Spleen (tissue), 11 donors: ENCODE results near the gene RYR2. TPM values are rescaled to one million over a fixed set of nuclear protein-coding genes. Genes with fewer than 3 reads are reported as not detected.

Source experiments
- DNase-seq: peaks from one replicate; pipeline ENCODE4 v3.0.0-alpha.2; 2020
- H3K27ac ChIP-seq, 8 donors: fragments of 200-600 bp; sonication (generic) in 7 of 8; 1 replicate in 4 of 8; 2 replicates in 4 of 8; pipeline versions ENCODE4 v1.5.0 to v1.8.0; 2016 to 2021; ENCODE audit warnings: inconsistent platforms in 4 of 8, mild to moderate bottlenecking in 4 of 8, moderate library complexity in 1 of 8
- H3K27me3 ChIP-seq, 7 donors: fragments of 200-600 bp; sonication (generic) in 6 of 7; replicated peaks in 1 of 7; 1 replicate in 4 of 7; 2 replicates in 3 of 7; pipeline versions ENCODE4 v1.5.0 to v1.8.0; 2016 to 2021; ENCODE audit warnings: inconsistent platforms in 3 of 7, mild to moderate bottlenecking in 1 of 7
- H3K36me3 ChIP-seq, 6 donors: fragments of 200-600 bp; sonication (generic) in 5 of 6; 1 replicate in 4 of 6; 2 replicates in 2 of 6; pipeline versions ENCODE4 v1.5.0 to v1.8.0; 2016 to 2021; ENCODE audit warnings: inconsistent platforms in 2 of 6
- H3K4me1 ChIP-seq, 6 donors: fragments of 200-600 bp; sonication (generic) in 5 of 6; 1 replicate in 3 of 6; 2 replicates in 3 of 6; pipeline versions ENCODE4 v1.5.0 to v1.8.0; 2016 to 2021; ENCODE audit warnings: inconsistent platforms in 3 of 6
- H3K4me3 ChIP-seq, 8 donors: fragments of 200-600 bp; sonication (generic) in 7 of 8; 1 replicate in 4 of 8; 2 replicates in 4 of 8; pipeline versions ENCODE4 v1.5.0 to v1.8.0; 2016 to 2021; ENCODE audit warnings: inconsistent platforms in 4 of 8, mild to moderate bottlenecking in 4 of 8, moderate library complexity in 2 of 8
- H3K9me3 ChIP-seq, 8 donors: fragments of 200-600 bp; sonication (generic) in 7 of 8; 1 replicate in 4 of 8; 2 replicates in 4 of 8; pipeline versions ENCODE4 v1.5.0 to v1.8.0; 2016 to 2021; ENCODE audit warnings: inconsistent platforms in 4 of 8
- CTCF ChIP-seq, 11 experiments: fragments of 200-600 bp in 7 of 11; fragments of 450-650 bp in 4 of 11; sonication (generic) in 4 of 11; IDR thresholded peaks in 8 of 11; conservative IDR thresholded peaks in 3 of 11; 1 replicate in 7 of 11; 2 replicates in 4 of 11; pipeline versions ENCODE4 v1.4.0 to v1.8.0; 2016 to 2021; ENCODE audit warnings: antibody characterized with exemption in 11 of 11, inconsistent platforms in 4 of 11, mild to moderate bottlenecking in 1 of 11
- POLR2A ChIP-seq, 3 donors: fragments of 450-650 bp; IDR thresholded peaks; one replicate each; pipeline ENCODE4 v1.5.1; 2017; ENCODE audit warnings: antibody characterized with exemption in 3 of 3, mild to moderate bottlenecking in 1 of 3
- POLR2AphosphoS5 ChIP-seq, 3 donors: sonication (generic); formaldehyde crosslinking; IDR thresholded peaks; one replicate each; pipeline ENCODE4 v1.5.1; 2017; ENCODE audit warnings: antibody characterized with exemption in 3 of 3
- WGBS, 5 donors: extraction: QIAGEN DNeasy Blood & Tissue Kit in 3 of 5; methylation state at CpG; one replicate each; pipeline versions ENCODE4 v1.1.5 to v1.1.7; 2013 to 2018; 5-methylcytosine and 5-hydroxymethylcytosine counted together
- intact Hi-C: fragments of 100-400 bp; cut with DNase I; formaldehyde crosslinking; loops from one replicate; pipeline ENCODE4 v1.15.0; 2023; ENCODE audit warnings: low total_unique reads
- polyA plus RNA-seq, 3 donors: library from polyadenylated mRNA; stranded (reverse); fragments of 200-250 nt; gene quantifications; one replicate each; pipeline ENCODE4 v1.2.1, GENCODE V29; 2013
- total RNA-seq, 7 donors: library from RNA; depleted of rRNA in 3 of 7; stranded (reverse); fragments of >200 nt in 3 of 7; fragmentation: NEBNext Ultra II Directional in 4 of 7; extraction: Animal tissue kit (Norgen Biotek cat#: 25700) in 4 of 7; gene quantifications; one replicate each; pipeline versions ENCODE4 v1.1.0 to v1.2.1, GENCODE V29; 2016 to 2021
- donor health status: healthy with polysubstance abuse.
- donor health status: DM: no; HTN: no; CAD: no; lungs with moderate emphysema.
- donor health status: DM: no; HTN: no; CAD: no.
- donor health status: Bipolar disorder and iron deficiency.
- donor health status: healthy.
- donor health status: DM: no; HTN: no; CAD: no.
- donor health status: DM: yes; HTN: yes; CAD: no.

The RYR2 gene
- total and polyA plus RNA-seq, 10 donors = 0.12 to 7.1 (median 3.7) TPM

GRCh38 chr1:237204841-237205240 is 162.9 kb downstream of the RYR2 start:
- DNase-seq = no peak
- no peak overlapping the region for H3K27ac ChIP-seq

GRCh38 chr1:237205400-237206064 is 163.5 kb downstream of the RYR2 start:
- Histone ChIP-seq H3K36me3 (no peaks in the 10 kb centered on the region), H3K4me1 (no peaks in the 10 kb centered on the region), H3K4me3 (no peak overlapping the region), H3K9me3 (no peaks in the 10 kb centered on the region), H3K27me3 (no peaks in the 10 kb centered on the region), H3K27ac (no peak overlapping the region)
- TF ChIP-seq CTCF (IDR thresholded peaks at IDR 0.05 in 8 of 11, conservative IDR thresholded peaks at IDR 0.05 in 3 of 11) (no peak), POLR2AphosphoS5 (IDR thresholded peaks at IDR 0.05) (no peak), POLR2A (IDR thresholded peaks at IDR 0.05) (no peak)
- DNase-seq = no peak
- intact Hi-C loops = no loop called here
- WGBS, 5 donors = 64 to 78% (median 69%) methylated on average over 14 of the region's 14 CpGs

More at GRCh38 chr1:237204841-237205240, 162.9 kb downstream of the RYR2 start:
- no peak overlapping the region for H3K4me3 ChIP-seq
- H3K36me3 ChIP-seq = no peaks in the 10 kb centered on the region
- H3K27me3 ChIP-seq = no peaks in the 10 kb centered on the region
- 59 to 92% (median 82%) methylated on average over 2 to 4 of the region's 4 CpGs for WGBS, 5 donors
- intact Hi-C loops = no loop called here
- no peaks in the 10 kb centered on the region for H3K4me1 ChIP-seq
- TF ChIP-seq POLR2AphosphoS5 (IDR thresholded peaks at IDR 0.05) (no peak), CTCF (IDR thresholded peaks at IDR 0.05 in 8 of 11, conservative IDR thresholded peaks at IDR 0.05 in 3 of 11) (no peak), POLR2A (IDR thresholded peaks at IDR 0.05) (no peak)
- no peaks in the 10 kb centered on the region for H3K9me3 ChIP-seq

GRCh38 chr1:237206065-237206414 is 164.1 kb downstream of the RYR2 start:
- no peak overlapping the region for H3K27ac ChIP-seq
- intact Hi-C loops = no loop called here
- no peaks in the 10 kb centered on the region for H3K9me3 ChIP-seq
- H3K4me3 ChIP-seq = no peak overlapping the region
- DNase-seq = no peak
- no peaks in the 10 kb centered on the region for H3K4me1 ChIP-seq
- H3K27me3 ChIP-seq = no peaks in the 10 kb centered on the region
- no peak for TF ChIP-seq CTCF (IDR thresholded peaks at IDR 0.05 in 8 of 11, conservative IDR thresholded peaks at IDR 0.05 in 3 of 11)
- no peak for TF ChIP-seq POLR2AphosphoS5 (IDR thresholded peaks at IDR 0.05)
- TF ChIP-seq POLR2A (IDR thresholded peaks at IDR 0.05) = no peak
- 76 to 82% (median 79%) methylated on average over 6 of the region's 6 CpGs for WGBS, 5 donors
- H3K36me3 ChIP-seq = no peaks in the 10 kb centered on the region

- Histone ChIP-seq H3K27me3 (no peaks in the 10 kb centered on the region), H3K4me1 (no peaks in the 10 kb centered on the region), H3K4me3 (no peak overlapping the region), H3K36me3 (no peaks in the 10 kb centered on the region), H3K9me3 (no peaks in the 10 kb centered on the region), H3K27ac (no peak overlapping the region)
- DNase-seq = no peak
- intact Hi-C loops = no loop called here
- TF ChIP-seq CTCF (IDR thresholded peaks at IDR 0.05 in 8 of 11, conservative IDR thresholded peaks at IDR 0.05 in 3 of 11) (no peak), POLR2AphosphoS5 (IDR thresholded peaks at IDR 0.05) (no peak), POLR2A (IDR thresholded peaks at IDR 0.05) (no peak)
- 77 to 93% (median 86%) methylated on average over 5 of the region's 5 CpGs for WGBS, 5 donors
These were observed 169.0 kb downstream of the RYR2 start for GRCh38 chr1:237211031-237211430.
